HG03045 (cell line): Measurements from ENCODE around the gene WBP1L.
A peak's percentile ranks its signal among the peaks of the same experiment; 100 is the strongest.
"Not testable (repeated sequence)": the region's sequence is repeated elsewhere in the genome, so short reads cannot be mapped to it uniquely, and the experiment has no call there.

ENCODE experiments used
- ATAC-seq: cut with Tn5 transposase; IDR thresholded peaks from one replicate; pipeline ENCODE4 v1.9.1; 2021; ENCODE audit warnings: mild to moderate bottlenecking, moderate library complexity; ENCODE audit not compliant: unreplicated experiment

WBP1L gene

DNA sequence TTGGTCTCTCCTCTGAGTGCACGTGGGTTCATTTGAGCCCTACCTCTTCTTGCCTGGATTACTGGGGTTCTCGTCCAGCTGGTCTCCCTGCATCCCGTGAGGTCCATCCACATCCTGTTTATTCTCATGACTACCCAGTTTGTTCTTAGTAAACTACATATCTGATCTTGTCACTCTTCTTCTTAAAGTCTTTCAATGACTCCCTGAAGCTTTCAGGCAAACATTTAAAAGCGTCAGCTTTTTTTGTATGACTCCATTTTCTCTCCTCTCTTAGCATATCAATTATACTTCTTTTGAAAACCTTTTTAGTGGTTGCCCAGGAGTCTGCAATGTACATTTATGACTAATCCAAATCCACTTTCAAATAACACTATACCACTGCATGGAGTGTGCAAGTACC is 21.8 kb upstream of the WBP1L start:
- no peak for ATAC-seq

DNA sequence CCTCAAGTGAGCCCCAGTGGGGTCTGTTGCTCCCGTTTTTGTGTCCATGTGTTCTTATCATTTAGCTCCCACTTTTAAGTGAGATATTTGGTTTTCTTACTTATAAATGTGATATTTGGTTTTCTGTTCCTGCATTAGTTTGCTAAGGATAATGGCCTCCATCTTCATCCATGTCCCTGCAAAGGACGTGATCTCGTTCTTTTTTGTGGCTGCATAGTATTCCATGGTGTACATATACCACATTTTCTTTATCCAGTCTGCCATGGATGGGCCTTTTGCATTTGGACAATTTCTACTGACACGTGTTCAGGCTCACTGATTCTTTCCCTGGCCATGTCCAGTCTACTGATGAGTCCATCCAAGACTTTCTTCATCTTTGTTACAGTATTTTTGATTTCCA is 19.8 kb upstream of the WBP1L start:
- ATAC-seq, result no peak

DNA sequence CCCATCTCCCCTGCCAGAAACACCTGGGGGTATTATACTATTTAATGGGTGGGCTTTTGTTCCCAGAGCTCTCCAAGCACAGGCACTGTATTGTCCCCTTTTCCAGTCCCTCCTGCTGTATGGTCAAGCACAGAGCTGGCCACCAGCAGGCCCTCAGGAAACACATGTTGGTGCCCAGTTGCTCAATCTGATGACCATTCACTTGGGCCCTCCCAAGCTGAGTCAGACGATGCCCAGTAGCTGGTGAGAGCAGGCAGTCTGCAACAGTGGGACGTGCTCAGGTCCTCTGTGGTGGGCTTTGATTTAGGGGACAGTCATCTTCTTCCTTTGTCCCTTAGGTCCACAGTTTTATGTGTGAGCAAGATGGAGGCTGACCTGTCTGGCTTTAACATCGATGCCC is 17.5 kb upstream of the WBP1L start:
- ATAC-seq, result no peak

DNA sequence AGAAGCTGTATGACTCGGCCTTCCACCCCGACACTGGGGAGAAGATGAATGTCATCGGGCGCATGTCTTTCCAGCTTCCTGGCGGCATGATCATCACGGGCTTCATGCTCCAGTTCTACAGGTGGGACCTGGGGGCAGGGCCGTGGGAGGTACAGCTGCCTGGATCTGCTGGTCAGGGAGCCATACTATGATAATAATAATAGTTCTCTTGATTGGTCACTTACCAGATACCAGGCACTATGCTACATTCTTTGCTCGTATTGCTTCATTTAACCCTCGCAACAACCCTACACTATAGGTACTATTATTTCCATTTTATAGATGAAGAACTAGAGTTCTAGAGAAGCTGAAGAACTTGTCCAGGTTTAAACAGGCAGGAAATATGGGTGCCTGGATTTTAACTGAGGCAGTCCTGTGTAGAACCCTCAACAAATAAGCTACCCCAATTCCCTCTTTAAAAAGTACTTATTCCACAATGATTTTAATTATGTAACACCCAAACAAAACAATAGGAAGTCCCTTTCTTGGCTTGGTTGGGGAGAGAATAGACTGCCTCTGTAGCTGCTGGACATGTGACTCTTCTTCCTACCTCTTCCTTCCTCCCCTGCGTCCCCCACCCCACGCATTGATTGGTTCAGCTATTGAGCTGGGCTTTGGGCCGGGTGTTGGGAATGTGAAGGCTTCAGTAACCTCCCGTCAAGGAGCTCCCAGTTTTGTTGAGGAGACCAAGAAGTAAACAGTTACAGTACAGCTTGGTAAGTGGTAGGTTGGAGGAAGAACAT is 16.5 kb upstream of the WBP1L start:
- no peak for ATAC-seq

DNA sequence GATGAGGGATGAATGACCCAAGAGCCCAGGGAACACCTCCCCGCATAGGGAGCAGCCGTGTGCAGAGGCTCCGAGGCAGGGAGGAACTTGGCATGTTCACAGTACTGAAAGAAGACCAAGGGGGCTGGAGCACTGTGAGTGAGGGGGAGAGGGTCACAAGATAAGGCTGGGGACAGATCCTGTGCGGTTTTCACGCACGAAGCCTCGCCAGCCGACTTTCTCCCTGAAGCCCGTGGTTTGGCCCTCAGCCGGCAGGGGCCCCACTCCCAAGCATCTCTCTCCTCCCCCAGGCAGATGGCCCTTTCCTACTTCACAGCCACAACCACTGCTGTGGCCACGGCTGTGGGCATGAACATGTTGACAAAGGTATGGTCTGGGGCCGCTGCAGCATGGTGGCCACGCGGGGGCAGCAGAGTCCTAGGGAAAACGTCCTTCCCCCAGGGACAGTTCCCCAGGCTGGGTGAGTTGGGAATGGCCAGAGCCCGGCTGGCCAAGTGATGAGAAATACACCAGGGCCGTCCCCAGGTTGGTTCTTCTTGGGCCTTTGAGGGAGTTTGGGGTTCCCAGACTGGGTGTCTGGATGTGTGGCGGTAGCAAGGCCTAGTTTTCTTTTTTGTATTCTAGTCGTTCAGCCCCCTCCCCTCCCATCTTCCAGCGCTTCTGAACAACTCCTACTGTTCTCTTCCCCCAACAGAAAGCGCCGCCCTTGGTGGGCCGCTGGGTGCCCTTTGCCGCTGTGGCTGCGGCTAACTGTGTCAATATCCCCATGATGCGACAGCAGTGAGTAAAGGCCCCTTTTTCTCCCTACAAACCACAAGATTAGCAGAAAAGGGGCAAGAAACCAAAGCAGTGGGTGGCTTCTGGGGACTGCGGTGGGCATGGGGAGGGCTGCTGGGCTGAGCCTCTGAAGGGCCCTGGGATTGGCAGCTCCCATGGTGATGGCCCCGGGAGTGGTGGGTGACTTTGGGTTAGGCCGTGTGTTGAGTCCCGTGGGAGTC is 14.4 kb upstream of the WBP1L start:
- no peak for ATAC-seq

DNA sequence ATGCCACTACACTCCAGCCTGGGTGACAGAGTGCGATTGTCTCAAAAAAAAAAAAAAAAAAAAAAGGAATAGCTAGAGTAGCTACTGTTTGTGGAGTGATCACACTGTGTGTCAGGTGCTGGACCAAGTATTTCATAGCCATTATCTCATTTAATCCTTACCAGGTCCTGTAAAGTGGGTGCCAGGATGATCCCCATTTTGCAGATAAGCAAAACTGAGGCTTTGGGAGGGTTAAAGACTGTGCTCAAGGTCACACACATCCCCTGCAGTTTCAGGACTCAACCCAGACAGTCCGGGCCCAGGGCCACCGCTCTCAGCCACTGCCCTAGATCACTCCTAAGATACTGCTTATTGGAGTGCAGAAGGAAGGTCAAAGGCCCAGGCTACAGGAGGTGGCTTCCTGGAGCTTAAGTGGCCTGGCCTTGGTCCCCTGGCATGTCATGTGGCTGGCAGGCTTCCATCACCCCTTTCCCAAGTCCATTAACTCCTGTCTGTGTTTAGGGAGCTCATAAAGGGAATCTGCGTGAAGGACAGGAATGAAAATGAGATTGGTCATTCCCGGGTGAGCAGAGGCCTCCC is 12.4 kb upstream of the WBP1L start:
- no peak for ATAC-seq

DNA sequence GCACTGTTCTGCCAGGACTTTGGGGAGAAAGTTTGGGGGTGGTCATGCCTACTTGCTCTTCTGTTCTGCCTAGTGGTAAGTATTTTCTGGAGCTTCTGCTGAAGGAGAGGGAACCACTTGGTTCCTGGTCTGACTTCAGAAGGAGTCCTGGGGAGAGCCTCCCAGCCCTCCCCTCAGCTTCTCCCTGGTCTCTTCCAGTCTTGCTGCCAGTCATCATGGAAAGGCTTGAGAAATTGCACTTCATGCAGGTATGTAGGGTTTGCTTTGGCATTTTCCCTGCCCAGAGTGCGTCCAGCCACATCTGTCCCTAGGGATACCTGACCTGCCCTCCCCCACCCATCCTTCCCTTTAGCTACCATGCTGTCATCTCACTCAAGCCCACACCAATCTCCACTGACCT is 11.1 kb upstream of the WBP1L start:
- no peak for ATAC-seq

DNA sequence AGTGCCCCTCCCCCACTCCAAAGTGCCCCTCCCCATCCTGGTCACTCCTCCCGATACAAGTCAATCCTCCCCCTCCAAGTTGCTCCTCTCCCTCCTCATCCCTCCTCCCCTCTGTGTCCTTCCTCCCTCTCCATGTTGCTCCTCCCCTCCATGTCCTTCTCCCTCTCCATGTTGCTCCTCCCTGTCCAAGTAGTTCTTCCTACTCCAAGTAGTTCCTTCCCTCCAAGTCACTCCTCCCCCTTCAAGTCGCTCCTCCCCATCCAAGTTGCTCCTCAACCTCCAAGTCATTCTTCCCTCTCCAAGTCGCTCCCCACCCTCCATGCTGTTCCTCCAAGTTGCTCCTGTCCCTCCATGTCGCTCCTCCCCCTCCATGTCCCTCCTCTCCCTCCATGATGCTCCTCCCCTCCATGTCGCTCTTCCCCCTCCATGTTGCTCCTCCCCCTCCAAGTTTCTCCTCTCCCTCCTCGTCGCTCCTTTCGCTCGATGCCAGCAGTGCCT is 8.6 kb upstream of the WBP1L start:
- ATAC-seq, result no peak

DNA sequence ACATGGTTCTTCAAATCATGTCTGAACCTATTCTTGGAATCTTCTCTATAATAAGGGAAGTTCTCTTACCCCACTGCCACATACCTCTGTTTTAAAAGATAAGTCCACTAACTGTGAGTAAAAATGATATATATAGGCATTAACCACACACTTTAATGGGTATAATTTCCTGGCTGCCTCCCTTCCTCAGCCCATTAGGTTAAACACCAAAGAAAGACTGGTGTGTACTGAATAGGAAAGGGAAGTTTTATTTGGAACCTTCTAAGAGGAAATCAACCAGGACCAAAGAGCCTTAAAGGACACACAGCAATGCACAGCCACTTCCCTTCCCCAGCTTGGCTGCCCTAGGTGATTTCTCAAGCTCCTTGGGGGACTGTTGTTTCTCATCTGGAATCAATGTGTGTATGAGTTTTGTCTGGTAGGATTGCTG is 5.0 kb upstream of the WBP1L start:
- ATAC-seq, result no peak

DNA sequence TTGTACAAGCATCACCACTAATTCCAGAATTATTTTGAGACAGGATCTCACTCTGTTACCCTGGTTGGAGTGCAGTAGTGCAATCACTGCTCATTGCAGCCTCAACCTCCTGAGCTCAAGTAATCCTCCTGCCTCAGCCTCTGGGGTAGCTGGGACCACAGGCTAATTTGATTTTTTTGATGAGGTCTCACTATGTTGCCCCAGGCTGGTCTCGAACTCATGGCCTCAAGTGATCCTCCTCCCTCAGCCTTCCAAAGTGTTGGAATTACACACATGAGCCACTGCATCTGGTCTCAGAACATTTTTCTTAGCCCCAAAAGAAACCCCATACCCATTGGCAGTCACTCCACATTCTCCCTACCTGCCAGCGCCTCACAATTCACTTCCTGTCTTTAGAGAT is 3.5 kb upstream of the WBP1L start:
- ATAC-seq, result no peak

DNA sequence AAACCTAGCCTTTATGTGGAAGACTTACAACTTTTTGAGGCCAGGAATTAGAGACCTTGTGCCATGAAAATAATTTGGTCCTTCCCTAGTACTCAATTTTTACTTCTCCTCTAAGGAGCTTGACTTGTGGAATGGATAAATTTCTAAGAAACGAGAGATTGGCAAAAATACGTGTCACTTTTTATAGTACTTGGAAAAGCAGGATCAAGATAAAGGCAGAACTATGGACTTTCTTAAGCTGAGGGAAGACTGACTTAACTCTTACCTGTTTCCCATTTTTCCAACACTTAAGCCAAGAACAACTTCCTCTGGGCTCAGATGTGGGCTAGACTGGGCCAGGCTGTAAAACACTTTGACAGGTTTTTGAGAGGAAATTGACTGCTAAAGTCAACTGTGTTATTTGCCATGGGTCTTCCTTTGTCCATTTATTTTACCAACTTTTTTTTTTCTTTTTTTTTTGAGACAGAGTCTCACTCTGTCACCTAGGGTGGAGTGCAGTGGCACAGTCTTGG is 2.0 kb upstream of the WBP1L start:
- ATAC-seq, result no peak

DNA sequence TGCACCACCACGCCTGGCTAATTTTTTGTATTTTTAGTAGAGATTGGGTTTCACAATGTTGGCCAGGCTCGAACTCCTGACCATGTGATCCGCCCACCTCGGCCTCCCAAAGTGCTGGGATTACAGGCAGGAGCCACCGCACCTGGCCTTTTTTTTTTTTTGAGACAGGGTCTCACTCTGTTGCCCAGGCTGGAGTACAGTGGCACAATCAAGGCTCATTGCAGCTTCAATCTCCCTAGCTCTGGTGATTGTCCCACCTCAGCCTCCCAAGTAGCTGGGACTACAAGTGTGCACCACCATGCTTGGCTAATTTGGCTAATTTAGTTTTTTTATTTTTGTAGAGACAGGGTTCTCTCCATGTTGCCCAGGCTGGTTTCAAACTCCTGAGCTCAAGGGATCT is 1.4 kb upstream of the WBP1L start:
- ATAC-seq, result not testable (repeated sequence)

DNA sequence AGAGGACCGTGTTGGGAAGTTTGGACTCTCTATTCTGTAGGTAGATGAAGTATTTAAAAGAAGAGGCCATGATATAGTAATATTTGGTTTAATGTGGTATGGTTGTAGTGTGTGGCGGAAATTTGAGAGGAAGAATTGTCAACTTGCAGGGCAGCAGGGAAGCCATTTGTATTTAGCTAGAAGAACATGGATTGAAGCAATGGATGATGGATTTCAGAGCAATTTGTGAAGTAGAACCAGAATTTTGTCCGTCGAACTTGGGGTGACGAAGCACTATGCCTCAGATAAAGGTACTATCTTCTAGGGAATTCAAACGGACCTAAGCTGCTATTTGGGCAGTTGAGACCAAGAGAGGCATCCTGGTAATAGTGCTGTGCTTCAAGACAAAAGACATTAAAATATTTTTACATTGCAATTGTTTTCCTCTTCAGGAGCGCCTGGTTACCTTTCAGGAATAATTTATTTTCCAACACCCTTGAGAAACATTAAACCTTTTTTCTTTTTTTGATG is 615 bp upstream of the WBP1L start:
- no peak for ATAC-seq

DNA sequence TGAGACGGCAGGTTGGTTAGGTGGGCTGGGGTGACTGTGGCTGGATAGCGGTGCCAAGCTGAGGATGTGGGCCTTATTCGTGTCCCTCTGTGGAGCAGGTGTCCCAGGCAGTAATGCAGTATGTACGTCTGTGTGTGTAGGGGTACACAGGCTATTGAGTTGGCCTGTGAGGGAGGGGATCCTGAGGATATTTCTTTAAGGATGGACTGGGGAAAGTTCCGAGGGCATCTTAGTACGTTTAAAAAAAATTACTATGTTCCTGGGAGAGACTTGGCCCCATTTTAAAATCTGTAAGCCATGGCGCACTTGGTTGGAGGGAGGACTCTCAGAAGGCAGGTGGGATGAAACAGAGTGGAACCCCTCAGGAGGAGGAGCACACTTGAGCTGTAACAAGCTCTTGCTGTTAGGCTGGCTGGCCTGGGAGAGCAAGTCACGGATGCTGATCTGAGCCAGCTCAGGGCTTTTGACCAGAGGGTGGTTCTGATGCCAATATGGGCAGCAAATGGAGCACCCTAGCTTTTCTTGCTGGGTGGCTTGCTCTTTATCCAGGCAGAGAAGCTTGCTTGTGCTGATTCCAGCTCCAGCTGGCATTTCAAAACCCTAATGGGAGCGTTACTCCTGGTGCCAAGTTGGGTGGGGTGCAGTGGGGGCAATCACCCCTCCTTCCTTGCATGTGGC is 765 bp downstream of the WBP1L start:
- ATAC-seq, result peak; percentile 2

DNA sequence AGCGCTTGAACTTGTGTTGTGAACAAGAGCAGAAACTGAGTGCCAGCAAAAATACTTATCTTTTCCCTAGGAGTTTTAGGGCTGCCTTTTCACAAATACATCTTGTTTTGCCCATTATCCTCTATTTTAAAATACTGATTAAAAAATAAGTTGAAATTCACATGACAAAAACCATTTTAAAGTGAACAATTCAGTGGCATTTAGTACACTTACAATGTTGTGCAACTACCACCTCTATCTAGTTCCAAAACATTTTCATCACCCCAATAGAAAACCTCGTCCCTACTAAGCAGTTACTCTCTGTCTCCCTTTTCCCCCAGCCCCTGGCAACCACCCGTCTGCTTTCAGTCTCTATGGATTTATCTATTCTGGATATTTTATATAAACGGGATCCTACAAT is 1.4 kb downstream of the WBP1L start:
- no peak for ATAC-seq

DNA sequence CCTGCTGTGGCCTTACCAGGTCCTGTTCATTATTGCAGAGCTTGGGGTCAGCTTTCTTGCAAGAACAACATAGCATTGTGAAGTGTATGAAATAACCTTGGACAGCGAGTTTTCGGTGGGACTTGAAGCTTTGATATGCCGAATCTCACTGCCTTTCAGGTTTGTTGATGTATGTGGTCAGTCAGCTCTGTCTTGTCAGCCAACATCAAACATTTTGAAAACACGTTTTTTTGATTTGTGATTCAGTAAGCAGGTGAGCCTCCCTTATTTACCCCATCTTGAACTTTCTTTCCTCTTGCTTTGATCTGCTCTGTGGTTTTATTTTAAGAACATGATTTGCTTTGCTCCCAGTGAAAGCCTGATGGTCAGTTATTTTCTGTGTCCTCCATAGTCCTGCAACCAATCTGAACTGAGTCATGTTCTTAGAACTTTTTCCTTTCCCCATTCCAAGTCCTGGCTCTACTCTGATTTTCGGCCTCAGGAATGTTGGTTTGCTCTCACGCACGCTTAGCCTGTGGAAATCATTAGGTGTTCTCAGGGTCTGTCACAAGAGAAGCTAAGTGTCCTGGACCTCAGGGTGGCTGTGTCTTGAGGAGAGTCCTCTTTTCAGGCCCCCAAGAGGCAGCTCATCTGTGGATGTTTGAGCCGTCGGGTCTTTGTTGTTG is 8.7 kb downstream of the WBP1L start:
- ATAC-seq, result no peak

DNA sequence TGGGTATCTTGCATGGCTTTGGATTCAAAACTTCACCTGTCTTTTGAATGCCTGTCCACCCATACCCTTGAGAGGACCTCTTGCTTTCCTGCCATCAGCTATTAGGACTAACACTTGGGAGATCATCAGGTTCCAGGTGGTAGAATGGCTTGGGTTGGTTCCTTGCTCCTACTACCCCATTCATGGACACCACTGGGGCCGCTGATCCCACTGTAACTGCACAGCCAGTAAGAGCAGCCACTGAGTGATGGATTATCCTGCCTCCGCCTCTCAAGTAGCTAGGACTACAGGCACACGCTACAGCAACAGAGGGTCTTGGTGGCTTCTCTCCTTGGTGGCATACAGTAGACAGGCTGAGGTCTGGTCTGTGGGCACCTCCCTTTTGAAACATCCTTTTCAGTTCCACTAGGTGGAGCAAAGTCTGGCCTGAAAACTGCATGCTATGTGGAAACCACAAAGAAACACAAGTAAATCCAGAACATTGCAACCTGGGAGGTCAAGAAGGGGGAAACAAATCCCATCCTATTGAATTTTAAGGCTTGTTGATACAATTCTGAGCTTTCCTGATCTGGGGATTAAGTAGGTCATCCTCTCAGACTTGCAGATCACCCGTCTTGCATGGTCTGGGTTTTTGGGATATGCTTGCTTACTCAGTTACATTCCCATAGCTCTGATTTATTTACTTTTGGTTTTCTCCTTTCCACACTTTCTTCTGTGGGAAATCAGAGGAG is 9.4 kb downstream of the WBP1L start:
- ATAC-seq, result no peak

DNA sequence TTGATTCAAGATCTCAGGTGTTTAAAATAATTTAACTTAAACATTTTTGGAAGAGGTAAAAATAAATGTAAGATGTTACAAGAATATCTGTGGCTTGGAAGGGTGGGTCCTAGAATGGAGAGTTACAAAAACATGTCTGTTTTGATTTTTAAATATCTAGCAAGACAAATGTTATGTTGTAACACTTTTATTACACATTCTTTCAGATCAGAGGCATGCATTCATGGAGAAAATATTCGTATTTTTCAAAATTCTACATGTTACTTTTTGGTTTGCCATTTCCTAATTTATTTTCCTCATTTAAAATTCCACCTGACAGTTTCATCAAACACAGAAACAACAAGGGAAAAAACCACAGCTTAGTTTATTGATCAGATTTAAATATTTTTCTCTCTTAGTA is 10.0 kb downstream of the WBP1L start:
- ATAC-seq, result no peak

DNA sequence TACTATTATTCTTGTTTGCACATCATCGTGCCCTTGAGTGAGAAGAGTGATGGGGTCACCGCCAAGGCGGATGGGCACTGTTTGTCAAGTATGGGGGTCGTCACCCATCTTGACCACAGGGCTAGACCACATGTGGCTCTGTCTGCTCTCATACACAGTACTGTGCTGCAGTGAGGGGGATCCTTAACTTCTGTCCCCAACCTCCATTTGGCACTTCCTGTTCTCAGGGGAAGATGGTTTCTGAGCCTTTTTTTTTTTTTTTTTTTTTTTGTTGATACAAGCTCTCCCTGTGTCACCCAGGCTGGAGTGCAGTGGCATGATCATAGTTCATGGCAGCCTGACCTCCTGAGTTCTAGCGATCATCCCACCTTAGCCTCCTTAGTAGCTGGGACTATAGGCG is 13.6 kb downstream of the WBP1L start:
- no peak for ATAC-seq
